HepG2 (cell line): ENCODE measurements around the gene HEXIM1. TPM values are rescaled to one million over a fixed set of nuclear protein-coding genes. Genes with fewer than 3 reads are reported as not detected.

Experiments
- ELF4 ChIP-seq: sonication (generic); formaldehyde crosslinking; IDR thresholded peaks from 2 replicates; pipeline ENCODE4 v1.5.0; 2020; ENCODE audit warnings: missing genetic modification reagents, mild to moderate bottlenecking, moderate library complexity, borderline replicate concordance
- NFKB2 ChIP-seq: sonication (generic); formaldehyde crosslinking; IDR thresholded peaks from 2 replicates; pipeline ENCODE4 v1.4.0; 2020; ENCODE audit warnings: missing genetic modification reagents, borderline replicate concordance
- NRL ChIP-seq: sonication (generic); formaldehyde crosslinking; IDR thresholded peaks from 2 replicates; pipeline ENCODE4 v1.5.0; 2020; ENCODE audit warnings: missing genetic modification reagents, mild to moderate bottlenecking, moderate library complexity, borderline replicate concordance
- RCOR2 ChIP-seq: IDR thresholded peaks from 2 replicates; pipeline ENCODE4 v1.6.1; 2016; ENCODE audit warnings: missing biosample characterization, missing genetic modification reagents
- UBTF ChIP-seq: sonication (generic); formaldehyde crosslinking; IDR thresholded peaks from 2 replicates; pipeline ENCODE4 v1.4.0; 2020; ENCODE audit warnings: mild to moderate bottlenecking, missing genetic modification reagents
- ZBTB3 ChIP-seq: sonication (generic); formaldehyde crosslinking; IDR thresholded peaks from 2 replicates; pipeline ENCODE4 v1.4.0; 2020; ENCODE audit warnings: low read depth, mild to moderate bottlenecking, moderate library complexity, missing genetic modification reagents, borderline replicate concordance
- ZBTB7B ChIP-seq: sonication (generic); formaldehyde crosslinking; IDR thresholded peaks from 2 replicates; pipeline ENCODE4 v1.4.0; 2020; ENCODE audit warnings: missing genetic modification reagents
- ZMYM3 ChIP-seq: sonication (generic); formaldehyde crosslinking; IDR thresholded peaks from 2 replicates; pipeline ENCODE4 v1.5.1; 2020; ENCODE audit warnings: mild to moderate bottlenecking, missing genetic modification reagents
- ZNF260 ChIP-seq: sonication (generic); formaldehyde crosslinking; IDR thresholded peaks from 2 replicates; pipeline ENCODE4 v1.4.0; 2020; ENCODE audit warnings: missing genetic modification reagents, low read depth, mild to moderate bottlenecking, borderline replicate concordance
- ZNF609 ChIP-seq: sonication (generic); formaldehyde crosslinking; IDR thresholded peaks from 2 replicates; pipeline ENCODE4 v1.4.0; 2020; ENCODE audit warnings: mild to moderate bottlenecking, missing genetic modification reagents, borderline replicate concordance
- ZNF761 ChIP-seq: sonication (generic); formaldehyde crosslinking; conservative IDR thresholded peaks from 2 replicates; pipeline ENCODE4 v1.4.0; 2020; ENCODE audit warnings: mild to moderate bottlenecking, missing genetic modification reagents
- ZNF891 ChIP-seq: sonication (generic); formaldehyde crosslinking; IDR thresholded peaks from 2 replicates; pipeline ENCODE4 v1.5.0; 2020; ENCODE audit warnings: mild to moderate bottlenecking, missing genetic modification reagents
- polyA plus RNA-seq, 8 experiments: library from polyadenylated mRNA; depleted of rRNA in 3 of 8; stranded (reverse) in 7 of 8; unstranded in 1 of 8; fragments of >200 nt; fragmentation: Illumina TruSeq in 4 of 8; extraction: Trizol in 4 of 8; gene quantifications; 2 replicates each; pipeline versions ENCODE4 v1.2.1 to v1.2.3, GENCODE V29; 2011 to 2016; ENCODE audit warnings: low read depth in 4 of 8, missing spikeins in 1 of 8, mixed read lengths in 1 of 8; ENCODE audit not compliant: insufficient read depth in 1 of 8
- total RNA-seq, 5 experiments: library from RNA; depleted of rRNA; stranded (reverse); fragments of >200 nt; fragmentation: Illumina TruSeq; extraction: Trizol; gene quantifications; 2 replicates each; pipeline ENCODE4 v1.2.3, GENCODE V29; 2016; ENCODE audit warnings: low read depth in 1 of 5
- TF ChIP-seq, protein P1 (sequence below), 2 experiments: sonication (generic) in 1 of 2; formaldehyde crosslinking in 1 of 2; IDR thresholded peaks; 2 replicates each; pipeline versions ENCODE4 v1.6.1 to v1.9.0; 2014 to 2022; ENCODE audit warnings: antibody characterized with exemption in 1 of 2, borderline replicate concordance in 1 of 2, inconsistent platforms in 1 of 2, low read depth in 1 of 2, missing genetic modification reagents in 1 of 2

The HEXIM1 gene
- total and polyA plus RNA-seq, 2 of the 13 experiments (the other 11 are each of a cell fraction or from before 2014, with no cell fraction given): 10.5 to 16.6 TPM

GRCh38 chr17:45161288-45162024 is 13.2 kb downstream of the HEXIM1 start, which contains the start of gene HEXIM2 (continued):
- TF ChIP-seq ZNF609 (CRISPR knock-in tag) (no peak; the same call in 1 of the 2 replicates), ZMYM3 (peak; percentile 10; the same call in 1 of the 2 replicates), NRL (CRISPR knock-in tag) (peak; percentile 24; the same call in 1 of the 2 replicates), ZNF761 (CRISPR knock-in tag) (peak; percentile 99), NFKB2 (peak; percentile 97), ZBTB7B (no peak; the same call in none of the 2 replicates), ZNF260 (CRISPR knock-in tag) (no peak), ZNF891 (CRISPR knock-in tag) (peak; percentile 10), RCOR2 (CRISPR knock-in tag) (0 out of 2 replicates have a peak, but pooled peaks have one; percentile 9), ZBTB3 (CRISPR knock-in tag) (peak; percentile 33; the same call in 1 of the 2 replicates), UBTF (CRISPR knock-in tag) (peak; percentile 96), ELF4 (CRISPR knock-in tag) (no peak)
- TF ChIP-seq, protein P1, sequence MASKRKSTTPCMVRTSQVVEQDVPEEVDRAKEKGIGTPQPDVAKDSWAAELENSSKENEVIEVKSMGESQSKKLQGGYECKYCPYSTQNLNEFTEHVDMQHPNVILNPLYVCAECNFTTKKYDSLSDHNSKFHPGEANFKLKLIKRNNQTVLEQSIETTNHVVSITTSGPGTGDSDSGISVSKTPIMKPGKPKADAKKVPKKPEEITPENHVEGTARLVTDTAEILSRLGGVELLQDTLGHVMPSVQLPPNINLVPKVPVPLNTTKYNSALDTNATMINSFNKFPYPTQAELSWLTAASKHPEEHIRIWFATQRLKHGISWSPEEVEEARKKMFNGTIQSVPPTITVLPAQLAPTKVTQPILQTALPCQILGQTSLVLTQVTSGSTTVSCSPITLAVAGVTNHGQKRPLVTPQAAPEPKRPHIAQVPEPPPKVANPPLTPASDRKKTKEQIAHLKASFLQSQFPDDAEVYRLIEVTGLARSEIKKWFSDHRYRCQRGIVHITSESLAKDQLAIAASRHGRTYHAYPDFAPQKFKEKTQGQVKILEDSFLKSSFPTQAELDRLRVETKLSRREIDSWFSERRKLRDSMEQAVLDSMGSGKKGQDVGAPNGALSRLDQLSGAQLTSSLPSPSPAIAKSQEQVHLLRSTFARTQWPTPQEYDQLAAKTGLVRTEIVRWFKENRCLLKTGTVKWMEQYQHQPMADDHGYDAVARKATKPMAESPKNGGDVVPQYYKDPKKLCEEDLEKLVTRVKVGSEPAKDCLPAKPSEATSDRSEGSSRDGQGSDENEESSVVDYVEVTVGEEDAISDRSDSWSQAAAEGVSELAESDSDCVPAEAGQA (IDR thresholded peaks at IDR 0.05; ENCODE audit: low read depth): peak; percentile 98
- TF ChIP-seq, protein P1 (CRISPR knock-in tag; IDR thresholded peaks at IDR 0.05; ENCODE audit: borderline replicate concordance): peak; percentile 29; the same call in 1 of the 2 replicates
